CD4-positive, alpha-beta memory T cell (primary cell): ENCODE results near the gene BARHL1. TPM values are rescaled to one million over a fixed set of nuclear protein-coding genes. Genes with fewer than 3 reads are reported as not detected.

Source experiments
- CTCF ChIA-PET: fragments of 350-600 bp; sonication (Branson Sonifier 250); formaldehyde crosslinking; loops from one replicate; lab custom pipeline; 2021; ENCODE audit warnings: inconsistent platforms; ENCODE audit not compliant: partially characterized antibody; lab: Charles Lee
- POLR2A ChIA-PET: fragments of 350-600 bp; sonication (Branson Sonifier 250); formaldehyde crosslinking; loops from one replicate; lab custom pipeline; 2021; ENCODE audit not compliant: partially characterized antibody; lab: Charles Lee
- DNase-seq, 5 donors: peaks; one replicate each; pipeline versions ENCODE4 v3.0.0 to v3.0.0-alpha.2; 2020 to 2022; ENCODE audit warnings: mixed read lengths in 1 of 5
- H3K27ac ChIP-seq: one replicate; pipeline ENCODE4 v1.7.0; 2013; ENCODE audit warnings: low read depth, low read length
- H3K27me3 ChIP-seq: 2 replicates; pipeline ENCODE4 v1.7.0; 2013; ENCODE audit warnings: mild to moderate bottlenecking, low read length, moderate library complexity; ENCODE audit not compliant: insufficient read depth
- H3K36me3 ChIP-seq: 2 replicates; pipeline ENCODE4 v1.7.0; 2013; ENCODE audit warnings: mild to moderate bottlenecking, low read length, moderate library complexity; ENCODE audit not compliant: insufficient read depth
- H3K4me1 ChIP-seq: 2 replicates; pipeline ENCODE4 v1.7.0; 2013; ENCODE audit warnings: mild to moderate bottlenecking, low read length, moderate library complexity; ENCODE audit not compliant: insufficient read depth
- H3K4me3 ChIP-seq, 2 donors: one replicate each; pipeline ENCODE4 v1.7.0; 2013; ENCODE audit warnings: low read length in 2 of 2, mild to moderate bottlenecking in 1 of 2
- H3K9me3 ChIP-seq, 2 donors: one replicate each; pipeline ENCODE4 v1.7.0; 2013; ENCODE audit warnings: low read length in 2 of 2, control low read depth in 1 of 2; ENCODE audit not compliant: control insufficient read depth in 1 of 2
- H3K27ac Mint-ChIP-seq, 7 donors: one replicate each; pipeline ENCODE4 v1.8.0; 2020 to 2021; ENCODE audit warnings: mixed read lengths in 7 of 7, mild to moderate bottlenecking in 6 of 7, inconsistent platforms in 3 of 7, moderate library complexity in 3 of 7
- H3K27me3 Mint-ChIP-seq, 2 donors: one replicate each; pipeline ENCODE4 v1.8.0; 2020 to 2021; ENCODE audit warnings: mixed read lengths in 2 of 2
- H3K36me3 Mint-ChIP-seq, 2 donors: one replicate each; pipeline ENCODE4 v1.8.0; 2020 to 2021; ENCODE audit warnings: mixed read lengths in 2 of 2, inconsistent platforms in 1 of 2, mild to moderate bottlenecking in 1 of 2
- H3K4me1 Mint-ChIP-seq, 4 donors: one replicate each; pipeline ENCODE4 v1.8.0; 2020 to 2021; ENCODE audit warnings: mixed read lengths in 4 of 4, mild to moderate bottlenecking in 1 of 4
- H3K4me3 Mint-ChIP-seq, 8 donors: one replicate each; pipeline ENCODE4 v1.8.0; 2020 to 2021; ENCODE audit warnings: mixed read lengths in 8 of 8, mild to moderate bottlenecking in 7 of 8, moderate library complexity in 6 of 8, inconsistent platforms in 3 of 8
- H3K9me3 Mint-ChIP-seq, 8 donors: one replicate each; pipeline ENCODE4 v1.8.0; 2020 to 2021; ENCODE audit warnings: mixed read lengths in 8 of 8, mild to moderate bottlenecking in 5 of 8, inconsistent platforms in 3 of 8, moderate library complexity in 1 of 8
- intact Hi-C: fragments of 100-400 bp; cut with micrococcal nuclease; formaldehyde crosslinking; loops from one replicate; pipeline ENCODE4 v1.15.1; 2023
- polyA plus RNA-seq, 2 donors: library from polyadenylated mRNA; unstranded; fragments of 300-500 nt; fragmentation: Illumina TruSeq; gene quantifications; one replicate each; pipeline ENCODE4 v1.2.3, GENCODE V29; 2021
- total RNA-seq, 2 experiments: library from RNA; stranded (reverse); gene quantifications; one replicate each; pipeline ENCODE4 v1.2.3, GENCODE V29; 2021

Gene BARHL1
- total and polyA plus RNA-seq, 4 experiments from 2014 or later: not detected

GRCh38 chr9:132631280-132631679 lies 48.9 kb downstream of the BARHL1 start:
- POLR2A ChIA-PET: no interaction called here
- H3K27ac ChIP-seq: no peak overlapping the region
- no peaks in the 10 kb centered on the region for H3K27me3 ChIP-seq
- Mint-ChIP-seq H3K4me1 (peaks cover 0 to 1% (median 0%) of the 10 kb centered on the region in 4 donors), H3K27ac (no peak overlapping the region), H3K36me3 (peaks cover 63 to 70% of the 10 kb centered on the region in 2 donors), H3K27me3 (no peaks in the 10 kb centered on the region), H3K4me3 (no peak overlapping the region), H3K9me3 (no peaks in the 10 kb centered on the region)
- no peaks in the 10 kb centered on the region for H3K4me1 ChIP-seq
- CTCF ChIA-PET: interaction anchor here (1.2 kb wide), 1 partner anchor 110 kb away, joined by 3 read pairs; no protein-coding TSS in a partner anchor
- intact Hi-C loops: no loop called here
- H3K9me3 ChIP-seq: no peaks in the 10 kb centered on the region
- no peak for DNase-seq
- no peak overlapping the region for H3K4me3 ChIP-seq
- H3K36me3 ChIP-seq: peaks cover 30% of the 10 kb centered on the region

- no peak overlapping the region for H3K4me3 ChIP-seq
- H3K36me3 ChIP-seq: peaks cover 29% of the 10 kb centered on the region
- no peak for DNase-seq
- no peaks in the 10 kb centered on the region for H3K9me3 ChIP-seq
- H3K27ac Mint-ChIP-seq: no peak overlapping the region
- CTCF ChIA-PET: interaction anchor here (1.2 kb wide), 1 partner anchor 110 kb away, joined by 3 read pairs; no protein-coding TSS in a partner anchor
- no peaks in the 10 kb centered on the region for H3K9me3 Mint-ChIP-seq
- no peak overlapping the region for H3K4me3 Mint-ChIP-seq
- intact Hi-C loops: no loop called here
- no peaks in the 10 kb centered on the region for H3K4me1 ChIP-seq
- H3K27ac ChIP-seq: no peak overlapping the region
- H3K27me3 ChIP-seq: no peaks in the 10 kb centered on the region
- peaks cover 61 to 68% of the 10 kb centered on the region in 2 donors for H3K36me3 Mint-ChIP-seq
- H3K27me3 Mint-ChIP-seq: no peaks in the 10 kb centered on the region
- H3K4me1 Mint-ChIP-seq: peaks cover 0 to 1% (median 0%) of the 10 kb centered on the region in 4 donors
- POLR2A ChIA-PET: no interaction called here
These were observed 49.3 kb downstream of the BARHL1 start for GRCh38 chr9:132631685-132632084.

GRCh38 chr9:132632413-132633129 lies 50.2 kb downstream of the BARHL1 start:
- H3K27ac Mint-ChIP-seq: no peak overlapping the region
- H3K36me3 Mint-ChIP-seq: peaks cover 55 to 69% of the 10 kb centered on the region in 2 donors
- Histone ChIP-seq H3K4me3 (no peak overlapping the region), H3K36me3 (peaks cover 22% of the 10 kb centered on the region), H3K27me3 (no peaks in the 10 kb centered on the region), H3K4me1 (no peaks in the 10 kb centered on the region), H3K9me3 (no peaks in the 10 kb centered on the region), H3K27ac (no peak overlapping the region)
- no peak for DNase-seq
- peaks cover 0 to 1% (median 0%) of the 10 kb centered on the region in 4 donors for H3K4me1 Mint-ChIP-seq
- intact Hi-C loops: no loop called here
- no peak overlapping the region for H3K4me3 Mint-ChIP-seq
- ChIA-PET POLR2A (no interaction called here), CTCF (no interaction called here)
- no peaks in the 10 kb centered on the region for H3K27me3 Mint-ChIP-seq
- H3K9me3 Mint-ChIP-seq: no peaks in the 10 kb centered on the region

GRCh38 chr9:132634327-132634726 lies 51.9 kb downstream of the BARHL1 start:
- Histone ChIP-seq H3K9me3 (no peaks in the 10 kb centered on the region), H3K4me1 (no peaks in the 10 kb centered on the region), H3K36me3 (peaks cover 20% of the 10 kb centered on the region), H3K4me3 (no peak overlapping the region), H3K27ac (no peak overlapping the region), H3K27me3 (no peaks in the 10 kb centered on the region)
- no peaks in the 10 kb centered on the region for H3K27me3 Mint-ChIP-seq
- intact Hi-C loops: no loop called here
- H3K9me3 Mint-ChIP-seq: no peaks in the 10 kb centered on the region
- H3K4me1 Mint-ChIP-seq: peaks cover 0 to 1% (median 0%) of the 10 kb centered on the region in 4 donors
- no peak for DNase-seq
- POLR2A ChIA-PET: no interaction called here
- no peak overlapping the region for H3K4me3 Mint-ChIP-seq
- CTCF ChIA-PET: no interaction called here
- H3K27ac Mint-ChIP-seq: no peak overlapping the region
- peaks cover 55 to 66% of the 10 kb centered on the region in 2 donors for H3K36me3 Mint-ChIP-seq

- no peak overlapping the region for H3K4me3 ChIP-seq
- no peak overlapping the region for H3K27ac Mint-ChIP-seq
- peaks cover 0 to 1% (median 0%) of the 10 kb centered on the region in 4 donors for H3K4me1 Mint-ChIP-seq
- H3K9me3 ChIP-seq: no peaks in the 10 kb centered on the region
- H3K4me1 ChIP-seq: no peaks in the 10 kb centered on the region
- DNase-seq: no peak
- ChIA-PET POLR2A (no interaction called here), CTCF (no interaction called here)
- no peaks in the 10 kb centered on the region for H3K27me3 ChIP-seq
- H3K4me3 Mint-ChIP-seq: no peak overlapping the region
- H3K27me3 Mint-ChIP-seq: no peaks in the 10 kb centered on the region
- H3K9me3 Mint-ChIP-seq: no peaks in the 10 kb centered on the region
- H3K36me3 Mint-ChIP-seq: peaks cover 53 to 64% of the 10 kb centered on the region in 2 donors
- intact Hi-C loops: no loop called here
- H3K36me3 ChIP-seq: peaks cover 19% of the 10 kb centered on the region
- no peak overlapping the region for H3K27ac ChIP-seq
These were observed 54.9 kb downstream of the BARHL1 start for GRCh38 chr9:132637351-132637750.

GRCh38 chr9:132637801-132638200 lies 55.4 kb downstream of the BARHL1 start:
- ChIA-PET CTCF (no interaction called here), POLR2A (no interaction called here)
- Histone ChIP-seq H3K36me3 (peaks cover 19% of the 10 kb centered on the region), H3K9me3 (no peaks in the 10 kb centered on the region), H3K4me1 (no peaks in the 10 kb centered on the region), H3K4me3 (no peak overlapping the region), H3K27me3 (no peaks in the 10 kb centered on the region), H3K27ac (no peak overlapping the region)
- H3K4me3 Mint-ChIP-seq: no peak overlapping the region
- peaks cover 55 to 64% of the 10 kb centered on the region in 2 donors for H3K36me3 Mint-ChIP-seq
- H3K4me1 Mint-ChIP-seq: peaks cover 0 to 1% (median 0%) of the 10 kb centered on the region in 4 donors
- no peak overlapping the region for H3K27ac Mint-ChIP-seq
- intact Hi-C loops: no loop called here
- no peak for DNase-seq
- no peaks in the 10 kb centered on the region for H3K27me3 Mint-ChIP-seq
- no peaks in the 10 kb centered on the region for H3K9me3 Mint-ChIP-seq

- no peak overlapping the region for H3K4me3 ChIP-seq
- Mint-ChIP-seq H3K27ac (no peak overlapping the region), H3K4me1 (peaks cover 0 to 1% (median 0%) of the 10 kb centered on the region in 4 donors), H3K27me3 (no peaks in the 10 kb centered on the region), H3K4me3 (no peak overlapping the region), H3K9me3 (no peaks in the 10 kb centered on the region), H3K36me3 (peaks cover 57 to 67% of the 10 kb centered on the region in 2 donors)
- POLR2A ChIA-PET: no interaction called here
- no peaks in the 10 kb centered on the region for H3K9me3 ChIP-seq
- H3K36me3 ChIP-seq: peaks cover 21% of the 10 kb centered on the region
- no peak overlapping the region for H3K27ac ChIP-seq
- CTCF ChIA-PET: no interaction called here
- no peak for DNase-seq
- H3K4me1 ChIP-seq: no peaks in the 10 kb centered on the region
- intact Hi-C loops: no loop called here
- no peaks in the 10 kb centered on the region for H3K27me3 ChIP-seq
These were observed 55.8 kb downstream of the BARHL1 start for GRCh38 chr9:132638240-132638639.
